HG03060 (cell line): ENCODE data around the gene SPEF2.
"Not testable (repeated sequence)": the region's sequence is repeated elsewhere in the genome, so short reads cannot be mapped to it uniquely, and the experiment has no call there.

ENCODE experiments used
- ATAC-seq: cut with Tn5 transposase; IDR thresholded peaks from one replicate; pipeline ENCODE4 v1.9.1; 2021; ENCODE audit warnings: low read depth, moderate number of reproducible peaks; ENCODE audit not compliant: unreplicated experiment

SPEF2 gene

DNA sequence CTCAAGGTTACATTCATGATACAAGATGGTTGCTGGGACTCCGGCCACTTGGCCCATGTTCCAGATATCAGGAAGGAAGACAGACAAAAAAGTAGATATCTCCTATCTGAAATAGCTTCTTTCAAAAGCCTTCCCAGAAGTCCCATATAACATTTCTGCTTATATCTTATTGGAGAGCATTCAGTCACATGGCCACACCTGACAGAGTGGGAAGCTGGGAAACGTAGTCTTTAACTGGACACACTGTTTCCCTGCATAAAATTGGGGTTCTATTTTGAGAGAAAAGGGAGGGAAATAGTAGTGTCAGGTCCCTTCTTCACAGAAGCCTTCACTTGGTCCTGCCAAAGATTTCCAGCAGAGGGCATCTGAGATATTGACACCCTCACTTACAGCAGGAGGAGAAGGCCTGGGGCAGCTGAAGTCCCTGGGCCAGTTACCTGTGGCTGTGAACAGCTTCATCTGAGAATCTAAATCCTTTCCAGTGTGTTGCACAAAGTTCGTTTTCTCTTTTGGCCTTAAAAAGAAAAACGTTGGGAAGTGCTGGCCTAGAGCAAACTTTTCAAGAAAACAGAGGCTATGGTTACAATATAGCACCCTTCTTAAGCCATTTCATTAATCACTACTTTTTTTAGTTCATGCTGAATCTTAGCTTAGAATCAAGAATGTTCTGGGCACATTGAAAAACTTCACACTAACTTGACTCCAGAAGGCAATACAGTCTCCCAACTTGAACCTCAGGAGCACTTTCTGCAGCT is 33.5 kb downstream of the SPEF2 start:
- no peak for ATAC-seq

DNA sequence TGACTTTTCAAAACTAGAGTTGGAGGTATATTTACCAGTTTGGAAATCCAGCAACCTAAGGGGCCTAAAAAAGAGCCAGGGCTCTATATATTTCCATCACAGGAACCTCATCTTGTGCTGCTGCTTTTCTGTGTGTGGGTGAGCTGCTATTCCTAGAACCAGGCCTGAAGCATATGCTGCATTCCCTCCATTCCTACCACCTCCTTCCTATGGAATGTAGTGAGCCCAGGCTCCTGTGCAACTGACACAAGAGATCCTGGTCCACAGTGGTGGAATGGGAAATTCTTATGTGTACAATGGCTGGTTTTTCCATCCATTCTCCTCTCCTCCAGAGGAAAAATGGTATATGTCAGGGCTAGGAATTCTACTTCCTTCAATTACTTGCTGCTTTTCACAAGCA is 39.1 kb downstream of the SPEF2 start:
- ATAC-seq, result no peak

DNA sequence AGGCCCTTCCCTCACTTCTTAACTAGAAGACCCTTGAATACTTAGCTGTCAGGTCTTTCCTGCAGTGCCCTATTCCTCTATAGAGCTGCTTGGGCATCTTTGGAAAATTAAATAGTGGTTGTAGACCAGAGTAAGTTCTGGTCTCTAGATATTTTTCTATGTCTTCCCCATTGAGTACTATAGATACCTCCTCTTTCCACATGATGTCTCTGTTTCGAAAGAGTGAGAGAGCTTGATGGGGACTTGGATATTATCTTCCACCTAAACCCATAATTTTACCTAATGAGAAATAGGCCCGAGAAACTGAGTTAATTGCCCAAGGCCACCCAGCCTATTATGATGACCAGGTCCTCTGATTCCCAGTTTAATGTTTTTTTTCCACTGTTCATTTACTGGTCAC is 40.2 kb downstream of the SPEF2 start:
- ATAC-seq, result no peak

DNA sequence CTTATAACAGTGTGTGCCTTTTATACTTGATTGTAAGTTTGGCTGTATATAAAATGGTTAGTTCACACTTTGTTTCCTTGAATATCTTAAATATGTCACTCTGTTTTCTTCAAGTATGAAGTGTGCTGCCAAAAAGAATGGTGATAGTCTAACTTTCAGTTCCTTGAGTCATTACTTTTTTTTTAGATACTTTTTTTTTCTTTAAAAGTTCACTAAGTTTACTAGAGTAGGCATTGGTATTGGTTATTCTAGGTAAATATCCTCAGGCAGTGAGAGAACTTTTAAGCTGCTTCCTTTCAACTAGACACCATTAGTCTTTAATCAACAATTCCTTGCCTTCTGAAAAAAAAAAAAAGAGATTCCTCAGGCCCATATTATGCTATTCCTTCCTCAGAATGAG is 41.9 kb downstream of the SPEF2 start:
- ATAC-seq, result no peak

DNA sequence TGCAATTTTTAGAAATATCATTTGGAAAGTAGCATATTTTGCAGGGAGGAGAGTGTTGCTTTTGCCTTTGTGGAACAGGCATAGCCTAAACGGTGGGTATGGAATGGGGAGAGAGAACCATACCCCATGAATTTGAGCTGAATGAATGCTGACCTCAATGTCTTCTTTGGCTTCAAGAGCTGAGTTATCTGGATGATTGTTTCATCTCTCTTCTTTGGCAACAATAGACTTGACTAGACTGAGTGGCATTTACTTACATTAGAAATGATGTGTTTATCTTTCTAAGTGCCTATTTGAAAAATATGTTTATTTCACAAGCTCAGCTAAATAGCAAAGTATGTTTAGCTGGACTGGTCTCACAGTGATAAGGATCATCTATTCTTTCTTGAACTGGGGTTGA is 42.8 kb downstream of the SPEF2 start:
- ATAC-seq, result no peak

DNA sequence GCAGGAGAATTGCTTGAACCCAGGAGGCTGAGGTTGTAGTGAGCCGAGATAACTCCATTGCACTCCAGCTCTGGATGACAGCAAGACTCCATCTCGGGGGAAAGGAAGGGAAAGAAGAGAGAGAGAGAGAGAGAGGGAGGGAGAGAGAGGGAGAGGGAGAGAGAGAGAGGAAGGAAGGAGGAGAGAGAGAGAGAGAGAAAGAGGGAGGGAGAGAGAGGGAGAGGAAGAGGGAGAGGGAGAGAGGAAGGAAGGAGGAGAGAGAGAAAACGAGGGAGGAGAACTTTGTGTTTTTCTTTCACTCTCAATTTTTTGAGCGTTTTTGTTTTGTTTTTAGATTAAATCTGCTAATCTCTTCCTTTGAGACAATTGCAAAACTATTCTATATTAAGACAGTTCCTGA is 46.9 kb downstream of the SPEF2 start:
- ATAC-seq, result no peak

DNA sequence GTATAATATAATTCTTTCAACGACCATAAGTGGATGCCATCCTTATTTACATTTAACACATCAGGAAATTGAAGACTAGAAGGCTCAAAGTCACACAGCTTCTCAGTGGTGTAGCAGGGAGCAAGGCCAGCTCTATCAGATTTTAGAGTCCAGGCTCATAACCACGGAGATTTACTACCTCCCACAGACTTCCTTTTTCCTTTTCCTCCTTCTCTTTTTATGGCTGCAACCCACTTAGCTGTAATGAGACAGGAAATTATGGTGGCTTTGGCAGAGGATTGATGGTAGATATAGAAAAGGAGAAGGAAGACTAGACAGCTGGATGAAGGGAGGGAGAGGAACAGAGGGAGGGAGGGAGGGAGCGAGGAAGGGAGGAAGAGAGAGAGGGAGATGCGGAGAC is 47.4 kb downstream of the SPEF2 start:
- ATAC-seq, result no peak

DNA sequence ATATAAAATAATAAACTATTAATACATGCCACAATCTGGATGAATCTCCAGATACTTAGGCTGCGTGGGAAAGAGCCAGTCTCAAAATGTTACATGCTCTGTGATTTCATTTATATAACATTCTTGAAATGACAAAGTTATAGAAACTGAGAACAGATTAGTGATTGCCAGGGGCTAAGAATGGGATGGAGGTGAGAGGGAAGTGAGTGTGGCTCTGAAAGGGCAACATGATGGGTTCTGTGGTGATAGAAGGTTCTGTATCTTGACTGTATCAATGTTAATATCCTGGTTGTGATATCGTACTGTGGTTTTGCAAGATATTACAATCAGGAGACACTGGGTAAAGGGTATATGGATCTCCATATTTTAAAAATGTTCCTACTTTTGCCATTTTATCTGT is 50.7 kb downstream of the SPEF2 start:
- no peak for ATAC-seq

DNA sequence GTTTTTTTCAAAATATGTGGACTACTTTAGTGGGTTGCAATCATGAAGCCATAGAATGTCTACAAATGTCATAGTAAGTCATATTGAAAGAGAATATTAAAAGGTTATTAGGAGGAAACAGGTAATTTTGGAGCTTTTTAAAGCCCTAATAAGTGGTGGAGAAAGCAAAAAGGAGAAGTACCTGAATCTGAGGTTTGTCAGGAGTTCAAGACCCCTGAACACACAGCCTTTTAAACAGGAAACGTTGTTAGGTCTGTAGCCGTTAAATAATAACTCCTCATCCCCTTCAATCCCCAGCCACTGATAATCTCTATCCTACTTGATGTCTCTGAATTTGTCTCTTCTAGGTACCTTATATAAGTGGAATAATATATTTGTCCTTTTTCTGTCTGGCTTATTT is 51.1 kb downstream of the SPEF2 start:
- no peak for ATAC-seq

DNA sequence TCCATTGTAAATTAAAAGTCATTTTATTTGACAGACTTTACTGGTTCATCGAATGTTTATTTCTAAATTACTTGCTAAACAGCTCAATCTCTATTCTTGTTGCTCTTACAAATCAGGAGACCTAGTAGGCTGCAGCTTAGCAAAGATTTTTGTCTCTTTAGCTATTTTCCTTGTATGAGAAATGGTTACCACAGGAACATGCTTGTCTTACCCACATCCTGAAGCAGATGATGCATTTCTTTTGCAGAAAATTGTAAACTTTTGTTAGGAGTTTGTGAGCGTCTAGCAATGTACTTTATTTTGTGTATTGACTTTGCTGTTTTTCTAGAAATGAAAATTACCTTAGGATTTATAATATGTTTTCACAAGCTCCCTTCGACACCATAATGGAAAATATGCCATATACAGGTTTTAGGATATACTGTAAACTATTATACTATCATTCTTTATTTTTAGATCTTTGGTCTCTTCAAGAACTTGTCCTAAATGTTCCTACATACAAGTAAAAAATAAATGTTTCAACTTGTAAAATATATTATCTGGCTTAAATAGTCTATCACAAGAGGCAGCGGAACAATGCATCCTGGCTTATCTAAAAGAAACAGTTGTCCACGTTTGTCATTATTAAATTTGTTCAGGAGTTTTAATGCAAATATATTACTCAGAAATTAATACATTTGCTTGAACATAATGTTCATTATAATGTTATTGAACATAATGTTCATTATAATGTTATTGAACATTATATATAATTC is 54.1 kb downstream of the SPEF2 start:
- ATAC-seq, result no peak

DNA sequence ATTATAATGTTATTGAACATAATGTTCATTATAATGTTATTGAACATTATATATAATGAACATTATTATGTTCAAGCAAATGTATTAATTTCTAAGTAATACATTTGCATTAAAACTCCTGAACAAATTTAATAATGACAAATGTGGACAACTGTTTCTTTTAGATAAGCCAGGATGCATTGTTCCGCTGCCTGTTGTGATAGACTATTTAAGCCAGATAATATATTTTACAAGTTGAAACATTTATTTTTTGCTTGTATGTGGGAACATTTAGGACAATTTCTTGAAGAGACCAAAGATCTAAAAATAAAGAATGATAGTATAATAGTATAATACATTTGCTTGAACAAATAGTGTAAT is 54.6 kb downstream of the SPEF2 start:
- ATAC-seq, result not testable (repeated sequence)

DNA sequence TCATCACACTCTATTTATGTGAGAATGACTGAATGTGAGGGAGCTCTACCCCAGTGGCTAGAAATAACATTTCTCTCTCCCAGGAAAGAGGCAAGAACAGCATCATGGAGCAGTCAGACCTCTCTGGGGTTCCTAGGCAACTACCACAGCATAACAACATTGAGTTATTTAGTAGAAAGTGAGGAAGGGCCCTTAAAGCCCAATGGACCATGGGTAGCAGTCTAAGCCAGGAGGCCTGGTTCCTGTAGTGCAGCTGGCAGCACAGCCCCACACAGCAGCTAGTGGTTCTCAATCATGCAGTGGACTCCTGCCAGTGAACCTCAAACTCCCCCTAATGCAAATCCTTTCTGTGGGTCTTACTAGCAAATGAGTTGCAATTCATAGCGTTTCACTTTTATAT is 55.3 kb downstream of the SPEF2 start:
- ATAC-seq, result no peak

DNA sequence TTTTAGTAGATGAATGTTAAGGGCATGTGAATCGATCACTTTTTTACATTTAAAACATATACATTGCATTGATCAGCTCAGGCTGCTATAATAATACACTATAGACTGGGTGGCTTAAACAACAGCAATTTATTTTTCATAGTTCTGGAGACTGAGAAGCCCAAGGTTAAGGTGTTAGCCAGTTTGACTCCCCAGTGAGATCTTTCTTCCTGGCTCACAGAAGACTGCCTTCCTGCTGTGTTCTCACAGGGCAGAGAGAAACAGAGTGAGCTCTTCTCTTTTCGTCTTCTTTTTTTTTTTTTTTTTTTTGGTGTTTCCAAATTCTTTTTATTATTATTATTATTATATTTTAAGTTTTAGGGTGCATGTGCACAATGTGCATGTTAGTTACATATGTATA is 56.4 kb downstream of the SPEF2 start:
- no peak for ATAC-seq

DNA sequence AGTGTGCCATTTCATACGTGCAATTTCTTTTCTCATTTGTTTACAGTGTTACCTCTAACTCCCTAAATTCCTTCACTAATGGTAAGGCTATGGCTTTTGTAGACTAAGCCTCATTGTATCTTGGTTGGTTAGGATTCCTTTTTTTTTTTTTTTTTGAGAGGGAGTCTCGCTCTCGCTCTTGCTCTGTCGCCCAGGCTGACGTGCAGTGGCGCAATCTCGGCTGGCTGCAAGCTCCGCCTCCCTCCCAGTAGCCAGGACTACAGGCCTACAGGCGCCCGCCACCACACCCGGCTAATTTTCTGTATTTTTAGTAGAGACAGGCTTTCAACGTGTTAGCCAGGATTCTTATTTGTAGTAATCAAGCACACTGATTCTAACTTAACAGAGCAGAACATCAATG is 57.7 kb downstream of the SPEF2 start:
- no peak for ATAC-seq

DNA sequence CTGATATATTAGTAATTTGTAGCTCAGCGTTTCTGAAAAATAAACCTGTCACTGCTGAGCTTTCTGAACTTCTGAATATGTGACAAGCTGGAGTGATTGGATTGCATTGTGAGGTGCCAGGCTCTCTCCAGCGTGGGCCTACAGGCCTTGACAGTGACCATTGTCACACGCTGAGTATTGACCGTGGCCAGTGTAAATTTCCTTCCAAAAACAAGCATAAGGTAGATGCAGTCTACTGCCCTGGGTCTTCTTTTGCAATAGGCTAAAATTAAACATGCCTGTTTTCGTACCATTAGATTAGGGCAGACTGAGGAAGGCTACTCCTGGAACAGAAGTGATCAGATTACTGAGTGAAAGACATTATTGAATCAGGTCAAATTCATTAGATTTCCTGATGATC is 60.2 kb downstream of the SPEF2 start:
- no peak for ATAC-seq

DNA sequence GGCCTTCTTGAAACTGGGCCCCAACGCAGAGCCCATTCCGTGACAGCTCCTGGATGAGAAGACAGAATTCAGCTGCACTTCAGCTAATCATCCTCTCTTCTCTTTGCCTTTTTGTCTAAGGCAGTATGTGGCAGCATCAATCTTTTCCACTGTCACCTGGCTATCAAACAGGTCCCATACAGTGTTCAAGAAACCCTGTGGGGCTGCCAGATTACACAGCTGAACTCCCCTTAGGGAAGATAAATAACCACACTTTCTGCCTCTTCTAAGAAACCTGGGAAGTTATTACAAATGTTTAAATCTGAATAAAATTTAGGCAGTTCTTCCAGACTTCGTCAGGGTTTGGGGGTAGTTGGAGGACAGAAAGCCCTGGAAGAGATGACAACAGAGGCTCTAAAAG is 61.0 kb downstream of the SPEF2 start:
- ATAC-seq, result no peak

DNA sequence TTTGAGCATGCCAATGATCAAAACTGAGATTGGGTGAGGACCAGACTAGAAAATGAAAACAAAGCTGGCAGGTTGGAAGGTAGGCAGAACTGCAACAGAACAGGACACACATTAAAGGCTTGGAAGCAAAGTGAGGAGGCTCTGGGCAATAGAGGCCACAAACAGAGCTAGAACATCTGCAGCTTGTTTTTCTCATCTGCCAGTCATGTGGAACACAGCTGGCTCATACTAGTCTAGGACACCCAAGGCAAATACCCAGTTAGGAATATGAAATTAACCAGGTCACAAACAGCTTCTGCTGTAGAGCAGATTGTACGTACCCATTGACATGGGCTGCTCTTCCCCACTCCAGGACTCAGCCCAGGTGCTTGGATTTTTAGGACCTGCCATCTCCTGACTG is 61.7 kb downstream of the SPEF2 start:
- no peak for ATAC-seq

DNA sequence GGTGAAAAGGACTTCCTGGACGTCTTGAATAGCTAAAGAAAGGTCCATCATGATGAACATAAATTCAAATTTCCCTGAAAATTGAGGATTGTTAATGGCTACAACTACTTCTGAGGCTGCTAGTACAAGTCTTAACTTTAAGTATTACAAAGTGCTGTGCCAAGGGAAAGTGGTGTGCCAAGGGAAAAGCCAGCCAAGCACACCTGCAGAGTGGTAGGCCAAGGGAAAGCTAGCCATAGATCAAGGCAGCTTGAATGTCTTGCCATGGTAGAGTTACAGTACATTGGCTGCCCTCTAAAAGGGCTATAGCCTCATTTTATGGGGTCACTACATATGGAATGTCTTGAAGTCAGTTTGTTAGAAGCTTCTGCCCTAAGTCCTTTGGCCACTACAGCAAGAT is 64.2 kb downstream of the SPEF2 start:
- ATAC-seq, result no peak

DNA sequence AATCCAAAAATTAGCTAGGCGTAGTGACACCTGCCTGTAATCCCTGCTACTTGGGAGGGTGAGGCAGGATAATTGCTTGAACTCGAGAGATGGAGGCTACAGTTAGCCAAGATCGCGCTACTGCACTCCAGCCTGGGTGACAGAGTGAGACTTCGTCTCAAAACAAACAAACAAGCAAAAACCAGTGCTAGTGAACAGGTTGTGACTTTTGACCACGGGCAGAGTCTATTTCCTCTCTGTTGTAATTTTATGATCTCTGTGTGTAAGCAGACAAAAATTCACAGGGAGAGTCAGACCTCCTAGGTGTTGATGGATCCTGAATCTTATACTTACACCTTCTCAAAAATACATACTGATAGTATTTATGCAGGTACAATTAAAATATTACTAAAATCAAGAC is 65.8 kb downstream of the SPEF2 start:
- ATAC-seq, result no peak

DNA sequence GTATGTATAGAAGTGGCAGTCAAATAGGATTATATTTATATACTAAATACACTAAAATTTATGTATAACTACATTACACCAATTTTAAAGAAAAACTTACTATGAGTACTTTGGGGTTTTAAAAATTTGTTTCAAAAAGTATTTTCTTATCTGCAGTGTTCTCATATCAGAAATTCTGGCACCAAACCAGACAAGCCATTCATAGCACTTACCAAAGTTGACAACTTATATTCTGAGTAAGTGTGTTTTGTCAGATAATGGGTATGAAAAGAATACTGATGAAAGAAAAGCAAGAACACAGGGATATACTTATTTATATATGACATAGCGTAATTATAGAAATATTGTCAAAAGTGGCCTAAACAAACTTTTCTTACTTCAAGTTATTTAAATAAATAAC is 67.5 kb downstream of the SPEF2 start:
- no peak for ATAC-seq

DNA sequence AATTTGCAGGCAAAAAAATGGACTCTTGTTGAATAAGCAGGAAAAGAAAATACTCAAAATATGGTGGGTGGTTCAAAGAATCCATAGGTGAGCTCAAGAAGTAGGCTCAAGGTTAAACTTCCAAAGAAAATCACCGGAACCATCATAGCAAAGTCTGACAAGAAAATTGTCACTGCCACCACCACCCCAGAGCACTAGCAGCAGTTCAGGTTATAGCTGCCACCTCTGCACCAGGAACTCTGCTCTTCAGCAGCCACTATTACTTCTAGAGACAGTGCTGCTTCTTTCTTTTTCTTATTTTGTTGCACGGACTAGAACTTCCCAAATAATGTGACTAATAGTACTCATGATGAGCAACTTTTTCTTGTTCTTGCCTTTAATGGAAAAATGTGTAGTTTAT is 70.3 kb downstream of the SPEF2 start:
- ATAC-seq, result no peak

DNA sequence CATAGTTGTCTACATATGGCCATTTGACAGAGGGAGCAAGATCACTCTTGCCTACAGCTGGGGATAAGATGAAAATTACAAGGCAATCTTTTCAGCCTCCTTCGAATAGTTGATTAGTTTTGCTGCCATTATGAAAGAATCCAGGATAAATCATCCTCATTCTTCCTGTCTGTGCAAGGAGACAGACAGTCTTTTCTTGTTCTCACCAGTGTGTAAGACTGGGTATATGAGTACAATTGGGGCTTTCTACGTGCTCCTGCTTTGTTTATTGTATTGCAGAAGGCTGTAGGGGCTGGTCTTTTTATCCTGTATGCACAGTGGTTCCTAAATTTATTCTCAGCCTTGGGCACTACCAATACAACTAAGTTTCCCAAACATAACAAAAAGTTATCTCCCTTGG is 76.8 kb downstream of the SPEF2 start:
- ATAC-seq, result no peak
